Small intestine (tissue), 7 donors: ENCODE data around the gene P2RX3. TPM values are rescaled to one million over a fixed set of nuclear protein-coding genes. Genes with fewer than 3 reads are reported as not detected.

Experiments used
- DNase-seq, 2 donors: peaks; one replicate each; pipeline versions ENCODE4 v3.0.0 to v3.0.0-alpha.2; 2013
- FAIRE-seq: peaks from 2 replicates; lab custom pipeline; 2012; peaks lifted over from hg19 to GRCh38; lab: Jason Lieb, UNC
- H3K27ac ChIP-seq, 3 donors: one replicate each; pipeline ENCODE4 v1.5.1; 2013; ENCODE audit warnings: low read length in 2 of 3, mild to moderate bottlenecking in 2 of 3, control low read depth in 1 of 3, inconsistent platforms in 1 of 3, low read depth in 1 of 3, moderate library complexity in 1 of 3
- H3K27me3 ChIP-seq, 3 donors: one replicate each; pipeline ENCODE4 v1.6.1; 2013; ENCODE audit warnings: low read length in 3 of 3, inconsistent platforms in 1 of 3; ENCODE audit not compliant: control insufficient read depth in 3 of 3, insufficient read depth in 3 of 3
- H3K36me3 ChIP-seq, 3 donors: one replicate each; pipeline ENCODE4 v1.6.1; 2013; ENCODE audit warnings: low read length in 3 of 3, inconsistent platforms in 1 of 3, low read depth in 1 of 3, mild to moderate bottlenecking in 1 of 3, moderate library complexity in 1 of 3; ENCODE audit not compliant: control insufficient read depth in 3 of 3, insufficient read depth in 2 of 3
- H3K4me1 ChIP-seq, 3 donors: one replicate each; pipeline ENCODE4 v1.6.1; 2013; ENCODE audit warnings: low read length in 2 of 3, inconsistent platforms in 1 of 3, low read depth in 1 of 3, mild to moderate bottlenecking in 1 of 3, moderate library complexity in 1 of 3; ENCODE audit not compliant: control insufficient read depth in 3 of 3, insufficient read depth in 2 of 3
- H3K4me3 ChIP-seq, 3 donors: one replicate each; pipeline ENCODE4 v1.5.1; 2013; ENCODE audit warnings: low read length in 3 of 3, control low read depth in 1 of 3, inconsistent platforms in 1 of 3, low read depth in 1 of 3, mild to moderate bottlenecking in 1 of 3, moderate library complexity in 1 of 3
- H3K9me3 ChIP-seq, 2 donors: one replicate each; pipeline ENCODE4 v1.6.1; 2013; ENCODE audit warnings: low read depth in 1 of 2, low read length in 1 of 2; ENCODE audit not compliant: control insufficient read depth in 2 of 2, insufficient read depth in 1 of 2
- WGBS, 3 donors: extraction: QIAGEN DNeasy Blood & Tissue Kit; methylation state at CpG; one replicate each; pipeline ENCODE4 v1.1.7; 2013; 5-methylcytosine and 5-hydroxymethylcytosine counted together
- polyA plus RNA-seq, 4 donors: library from polyadenylated mRNA; stranded (reverse) in 3 of 4; unstranded in 1 of 4; fragments of 200-250 nt in 3 of 4; fragments of 120-200 nt in 1 of 4; gene quantifications; one replicate each; pipeline versions ENCODE4 v1.2.1 to v1.2.3, GENCODE V29; 2013
- donor health status: healthy with polysubstance abuse.
- donor health status: control.
- donor health status: control.
- donor health status: Bipolar disorder and iron deficiency.
- donor health status: healthy.

P2RX3 gene
- polyA plus RNA-seq, 4 donors: 0.46 to 0.68 TPM; not detected in 2

DNA sequence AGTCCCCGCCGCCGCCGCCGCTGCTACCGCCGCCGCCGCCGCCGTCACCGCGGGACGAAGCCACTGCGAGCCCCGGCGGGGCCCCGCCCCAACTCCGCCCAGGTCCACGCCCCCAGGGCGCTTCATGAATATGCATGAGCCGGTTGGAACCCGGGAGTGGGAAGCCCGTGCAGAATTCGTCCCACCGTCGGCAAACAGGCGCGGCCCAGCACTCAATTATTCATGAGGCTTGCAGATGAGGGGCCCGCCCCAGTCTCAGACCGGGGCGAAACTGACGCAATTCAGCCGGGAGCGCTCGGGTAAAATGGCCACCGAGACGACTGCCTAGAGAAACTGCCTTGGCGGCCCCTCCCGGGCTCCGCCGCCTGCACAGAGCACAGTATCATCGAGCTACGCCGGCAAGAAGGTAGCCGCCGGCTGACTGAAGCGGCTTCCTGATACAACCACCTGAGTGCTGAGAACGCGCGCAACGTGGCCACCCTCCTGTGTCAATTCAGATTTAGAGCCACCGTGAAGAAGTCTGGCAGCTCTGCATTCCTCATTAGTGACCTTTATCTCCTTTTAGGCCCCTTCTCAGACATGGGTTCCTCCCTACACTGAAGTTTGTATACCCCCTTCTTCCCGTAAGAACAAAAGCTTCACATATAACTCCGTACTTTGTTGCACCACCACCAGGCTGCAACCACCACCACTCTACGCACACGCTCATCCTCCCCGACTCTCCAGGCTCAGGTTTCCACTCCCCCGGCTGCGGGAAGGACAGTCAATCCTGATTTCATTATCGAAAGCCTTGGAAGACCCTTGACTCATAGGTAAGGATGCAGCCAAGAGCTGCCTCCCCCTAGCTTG is 13.0 kb upstream of the P2RX3 start, which contains the start of gene TNKS1BP1:
TNKS1BP1 (minus strand) TSS at position 67 of the 849 bp plus-strand sequence. CDS start 3,067 bp downstream, outside the sequence.
- DNase-seq: peak; percentile 98
- H3K9me3 ChIP-seq: no peaks in the 10 kb centered on the region
- WGBS, 3 donors: 1% methylated on average over 40 to 61 of the region's 61 CpGs
- peaks cover 6 to 45% (median 10%) of the 10 kb centered on the region in 3 donors for H3K4me1 ChIP-seq
- peak within 1 kb of the TSS; percentile 97 to 98 (median 97) for H3K27ac ChIP-seq
- peak within 1 kb of the TSS; percentile 87 for H3K4me3 ChIP-seq
- H3K36me3 ChIP-seq: peaks cover under 1 to 45% (median 10%) of the 10 kb centered on the region in 3 donors
- H3K27me3 ChIP-seq: no peaks in the 10 kb centered on the region
- no peak for FAIRE-seq

DNA sequence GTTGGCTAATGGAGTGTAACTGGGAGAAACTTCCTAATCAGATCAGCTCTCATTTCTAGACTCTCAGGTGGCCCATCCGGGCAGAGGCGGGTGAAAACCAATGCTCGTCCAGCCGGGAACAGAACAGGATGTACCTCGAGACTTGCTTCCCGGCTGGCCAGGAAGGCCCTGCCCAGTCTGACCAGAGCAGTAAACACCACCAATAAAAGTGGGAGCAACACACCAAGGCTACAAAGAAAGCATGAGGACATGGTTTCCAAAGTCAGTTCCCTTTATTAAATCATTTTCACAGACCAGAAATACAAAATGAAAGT is 12.5 kb upstream of the P2RX3 start:
- Histone ChIP-seq H3K4me3 (peak overlapping the region; percentile 66 to 87 (median 87)), H3K27ac (peak overlapping the region; percentile 97 to 98 (median 97)), H3K4me1 (peaks cover 6 to 45% (median 10%) of the 10 kb centered on the region in 3 donors), H3K9me3 (no peaks in the 10 kb centered on the region), H3K27me3 (no peaks in the 10 kb centered on the region), H3K36me3 (peaks cover 5 to 45% (median 10%) of the 10 kb centered on the region in 3 donors)
- 2 to 13% (median 8%) methylated on average over 6 of the region's 6 CpGs for WGBS, 3 donors
- FAIRE-seq: no peak
- DNase-seq: peak; percentile 76 to 83

DNA sequence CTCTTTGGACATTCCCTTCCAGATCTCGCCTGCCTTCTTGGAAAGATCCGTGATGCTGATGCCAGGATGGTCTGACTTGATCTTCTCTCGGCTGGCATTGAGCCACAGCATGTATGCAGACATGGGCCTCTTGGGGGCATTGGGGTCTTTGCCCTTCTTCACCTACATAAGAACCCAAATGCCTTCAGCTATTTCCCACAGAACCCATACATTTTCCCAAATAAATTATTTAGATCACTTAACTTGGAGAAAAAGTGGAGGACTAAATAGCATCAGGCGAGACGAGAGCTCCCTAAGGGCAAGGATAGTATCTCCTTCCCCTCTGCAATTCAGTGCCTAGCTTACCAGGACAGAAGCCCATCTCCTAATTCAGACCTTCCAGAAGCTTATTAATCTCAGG is 10.4 kb upstream of the P2RX3 start:
- WGBS, 3 donors: 94 to 98% (median 95%) methylated on average over 5 of the region's 5 CpGs
- no peaks in the 10 kb centered on the region for H3K9me3 ChIP-seq

DNA sequence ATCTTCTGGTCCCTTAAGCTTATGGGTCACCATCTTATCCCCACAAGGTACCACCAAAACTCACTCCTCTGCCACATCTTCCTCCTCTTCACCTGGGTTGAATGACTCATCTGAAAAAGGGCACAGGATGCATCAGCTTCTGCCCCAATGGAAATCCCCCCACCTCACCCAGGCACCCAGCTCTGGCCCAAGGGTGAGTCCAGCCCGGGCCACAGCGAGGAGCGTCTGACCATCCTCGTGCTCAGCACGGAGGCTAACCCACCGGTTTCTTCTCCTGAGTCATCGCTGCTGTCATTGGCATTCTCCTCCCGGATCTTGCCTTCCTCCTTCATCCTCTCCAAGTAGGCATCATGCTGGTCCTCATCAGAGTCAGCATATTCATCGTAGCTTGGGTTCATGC is 8.1 kb upstream of the P2RX3 start:
- H3K27ac ChIP-seq: no peak overlapping the region
- no peak for FAIRE-seq
- DNase-seq: no peak
- H3K4me3 ChIP-seq: no peak overlapping the region
- H3K27me3 ChIP-seq: no peaks in the 10 kb centered on the region
- no peaks in the 10 kb centered on the region for H3K9me3 ChIP-seq
- peaks cover 5 to 20% (median 17%) of the 10 kb centered on the region in 3 donors for H3K4me1 ChIP-seq
- WGBS, 3 donors: 90 to 100% (median 96%) methylated on average over 9 of the region's 9 CpGs
- H3K36me3 ChIP-seq: peaks cover 11 to 71% (median 16%) of the 10 kb centered on the region in 3 donors

More for the DNA sequence above, 10.4 kb upstream of the P2RX3 start:
- Histone ChIP-seq H3K36me3 (peaks cover 11 to 60% (median 16%) of the 10 kb centered on the region in 3 donors), H3K27ac (no peak overlapping the region), H3K4me3 (no peak overlapping the region), H3K27me3 (no peaks in the 10 kb centered on the region), H3K4me1 (peaks cover 4 to 28% (median 10%) of the 10 kb centered on the region in 3 donors)
- FAIRE-seq (no peak), DNase-seq (no peak)

DNA sequence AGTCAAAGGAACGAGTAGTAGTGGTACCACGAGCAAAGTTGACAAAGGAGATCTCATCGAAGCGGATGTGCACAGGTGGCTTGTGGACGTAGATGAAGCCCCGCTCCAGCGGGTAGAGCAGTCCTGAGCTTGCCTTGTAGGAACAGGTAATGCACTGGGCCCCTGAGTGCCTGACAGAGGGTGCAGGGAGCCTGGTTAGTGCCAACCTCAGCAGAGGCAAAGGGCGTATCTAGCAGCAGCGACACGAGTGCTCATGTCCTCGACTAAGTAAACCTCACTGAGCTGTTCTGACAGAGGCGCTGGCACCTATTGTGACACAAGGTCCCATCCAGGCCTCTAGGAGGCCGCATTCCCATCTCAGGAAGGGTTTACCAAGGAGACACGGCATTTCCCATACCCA is 6.4 kb upstream of the P2RX3 start:
- no peaks in the 10 kb centered on the region for H3K27me3 ChIP-seq
- H3K9me3 ChIP-seq: no peaks in the 10 kb centered on the region
- peaks cover 11 to 62% (median 16%) of the 10 kb centered on the region in 3 donors for H3K36me3 ChIP-seq
- H3K4me3 ChIP-seq: no peak overlapping the region
- 91 to 93% (median 92%) methylated on average over 14 of the region's 14 CpGs for WGBS, 3 donors
- no peak overlapping the region for H3K27ac ChIP-seq
- DNase-seq: no peak
- no peak for FAIRE-seq
- H3K4me1 ChIP-seq: peaks cover 2 to 12% (median 8%) of the 10 kb centered on the region in 3 donors

DNA sequence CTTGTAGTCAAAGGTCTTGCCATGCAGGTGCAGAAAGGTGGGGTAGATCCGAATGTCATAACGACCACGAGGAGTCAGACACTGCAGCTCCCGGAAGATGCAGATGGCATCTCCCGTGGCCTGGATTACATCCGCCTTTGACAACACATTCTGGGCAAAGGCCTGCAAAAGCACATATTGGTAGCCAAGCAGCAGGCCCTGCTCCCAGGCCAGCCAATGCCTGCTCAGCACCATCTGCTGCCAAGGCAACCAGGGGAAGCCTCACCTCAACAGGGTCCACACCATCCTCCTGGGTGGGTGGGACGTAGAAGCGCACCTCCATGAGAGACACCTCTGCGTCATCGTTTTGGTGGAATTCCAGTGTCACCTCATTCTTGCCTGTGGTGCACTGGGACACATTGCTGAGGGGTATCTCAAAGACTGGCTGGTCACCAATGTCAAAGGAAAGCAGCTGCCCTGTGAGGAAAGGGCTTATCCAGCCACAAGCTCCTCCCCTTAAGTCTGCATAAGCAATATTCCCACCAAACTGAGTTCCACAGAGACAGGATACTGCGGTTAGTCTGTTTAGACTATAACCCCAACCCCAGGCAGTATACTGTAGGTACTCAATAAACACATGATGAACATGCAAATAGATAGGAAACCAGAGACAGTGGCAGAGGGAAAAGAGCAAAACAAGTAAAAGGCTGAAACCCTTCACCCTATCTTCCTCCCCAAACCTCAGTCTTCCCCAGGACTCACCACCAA is 5.3 kb upstream of the P2RX3 start:
- H3K27me3 ChIP-seq: no peaks in the 10 kb centered on the region
- no peak for FAIRE-seq
- 90 to 93% (median 92%) methylated on average over 11 of the region's 11 CpGs for WGBS, 3 donors

DNA sequence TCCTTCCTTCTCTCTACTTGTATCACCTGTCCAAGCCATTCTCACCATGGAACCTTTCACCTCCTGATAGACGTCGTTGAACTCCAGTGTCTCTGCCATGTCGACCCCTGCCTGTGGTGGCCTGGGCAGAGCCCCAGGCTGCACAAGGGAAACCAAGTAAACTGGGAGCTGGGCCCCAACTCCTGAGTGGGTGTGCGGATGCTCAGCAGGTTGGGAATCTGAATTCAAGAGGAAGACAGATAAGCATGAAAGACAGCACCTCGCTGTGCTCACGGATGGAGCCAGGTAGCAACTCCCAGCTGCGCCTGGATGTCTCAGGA is 3.2 kb upstream of the P2RX3 start:
- no peak for DNase-seq
- no peaks in the 10 kb centered on the region for H3K27me3 ChIP-seq
- peak overlapping the region; percentile 74 to 88 (median 81) for H3K4me3 ChIP-seq
- no peaks in the 10 kb centered on the region for H3K9me3 ChIP-seq
- H3K27ac ChIP-seq: peak overlapping the region; percentile 37 to 76 (median 58)
- H3K36me3 ChIP-seq: peaks cover 7 to 35% (median 11%) of the 10 kb centered on the region in 3 donors
- no peak for FAIRE-seq
- WGBS, 3 donors: 0 to 3% (median 3%) methylated on average over 7 of the region's 7 CpGs
- peaks cover 2 to 10% (median 8%) of the 10 kb centered on the region in 3 donors for H3K4me1 ChIP-seq

More for the DNA sequence above, 5.3 kb upstream of the P2RX3 start:
- Histone ChIP-seq H3K9me3 (no peaks in the 10 kb centered on the region), H3K4me3 (no peak overlapping the region), H3K27ac (peak overlapping the region in 1 of 3 donors; percentile 11), H3K4me1 (peaks cover 2 to 10% (median 8%) of the 10 kb centered on the region in 3 donors), H3K36me3 (peaks cover 11 to 52% (median 12%) of the 10 kb centered on the region in 3 donors)
- no peak for DNase-seq
